NOMO-1 treated with DMSO at 0.1 percent for 48 hours (cell line): ENCODE measurements around the gene NTSR2.
A peak's percentile ranks its signal among the peaks of the same experiment; 100 is the strongest.
"Not testable (repeated sequence)": the region's sequence is repeated elsewhere in the genome, so short reads cannot be mapped to it uniquely, and the experiment has no call there.

ENCODE experiments used
- DNase-seq: peaks from one replicate; lab custom pipeline; 2025; ENCODE audit not compliant: unreplicated experiment; lab: John Stamatoyannopoulos, UW

NTSR2 gene

DNA sequence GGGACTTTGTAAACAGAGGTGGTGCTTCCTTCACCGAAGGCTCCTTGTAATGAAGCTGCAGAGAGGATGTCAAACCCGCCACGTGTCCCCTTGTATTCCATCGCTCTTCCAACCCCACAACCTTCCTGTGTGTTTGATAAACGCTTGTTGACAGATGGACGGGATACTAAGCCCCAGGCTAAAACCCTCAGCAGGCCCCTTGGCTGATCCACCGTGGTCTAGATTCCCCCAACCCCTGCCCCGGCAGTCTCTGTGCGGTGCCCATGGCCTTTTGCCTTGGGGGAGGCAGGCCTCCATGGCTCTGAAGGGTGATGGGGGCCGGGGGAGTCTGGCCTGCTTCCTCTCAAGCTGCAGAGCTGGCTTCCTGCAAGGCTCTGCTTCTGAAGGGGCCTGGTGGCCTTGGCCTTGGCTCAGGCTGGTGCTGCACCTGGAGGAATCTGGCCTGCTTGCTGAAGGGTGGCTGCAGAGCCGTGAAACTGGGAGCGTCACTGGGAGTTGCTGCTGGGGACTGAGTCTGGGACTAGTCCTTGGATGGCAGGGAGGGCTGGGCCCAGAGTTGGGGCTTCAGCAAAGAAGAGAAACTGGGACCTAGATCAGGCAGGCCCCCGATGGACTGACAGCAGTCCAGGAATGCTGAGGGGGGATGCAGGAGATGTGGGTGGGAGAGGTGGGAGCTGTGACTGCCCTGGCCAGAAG, 9.6 kb upstream of the NTSR2 start:
- DNase-seq: no peak

DNA sequence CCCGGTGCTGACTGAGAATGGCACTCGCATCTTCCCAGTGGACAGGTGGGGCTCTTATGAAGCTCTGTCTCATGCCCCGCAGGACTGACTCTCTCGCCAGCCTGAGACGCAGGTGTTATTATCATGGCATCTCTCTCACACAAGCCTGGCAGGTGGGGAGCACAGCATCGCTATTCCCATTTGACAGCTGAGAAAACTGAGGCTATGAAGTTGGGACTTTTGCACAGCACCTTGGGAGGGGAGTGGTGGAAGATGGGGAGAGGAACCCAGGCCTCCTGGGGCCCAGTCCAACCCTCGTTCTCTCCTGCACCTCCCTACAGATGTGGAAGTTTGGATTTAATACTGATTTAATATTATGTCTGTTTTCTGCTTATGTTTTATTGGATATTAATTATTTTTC, 9.0 kb upstream of the NTSR2 start:
- no peak for DNase-seq

DNA sequence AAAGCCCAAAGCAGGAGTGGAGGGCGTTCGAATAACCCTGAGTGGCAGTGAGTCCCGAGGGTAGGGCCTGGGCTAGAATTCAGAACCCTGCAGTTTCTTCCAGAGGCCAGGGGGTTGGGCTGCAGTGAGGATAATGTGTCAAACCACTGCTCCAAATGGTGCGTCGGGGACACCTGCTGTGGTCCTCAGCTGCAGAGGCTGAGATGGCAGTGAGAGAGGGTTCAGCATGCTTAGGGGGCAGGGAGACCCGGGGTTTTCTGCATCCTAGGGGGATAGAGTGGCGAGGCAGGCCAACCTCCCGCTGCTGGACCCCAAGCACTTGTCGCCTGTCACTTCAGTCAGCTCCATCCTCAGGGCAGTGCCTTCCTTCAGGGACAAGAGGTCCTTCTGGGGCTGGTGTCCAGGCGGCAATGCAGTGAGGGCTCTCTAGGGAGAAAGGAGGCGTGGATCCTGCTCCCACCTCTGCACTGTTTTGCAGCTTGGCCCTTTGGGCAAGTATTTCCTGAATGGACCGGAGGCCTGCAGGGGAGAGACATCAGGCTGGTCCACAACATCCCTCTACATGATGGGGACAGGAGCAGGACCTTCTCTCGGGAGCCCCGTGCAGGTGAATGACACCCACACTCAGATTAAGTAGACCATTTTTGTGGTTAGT, 8.4 kb upstream of the NTSR2 start:
- no peak for DNase-seq

DNA sequence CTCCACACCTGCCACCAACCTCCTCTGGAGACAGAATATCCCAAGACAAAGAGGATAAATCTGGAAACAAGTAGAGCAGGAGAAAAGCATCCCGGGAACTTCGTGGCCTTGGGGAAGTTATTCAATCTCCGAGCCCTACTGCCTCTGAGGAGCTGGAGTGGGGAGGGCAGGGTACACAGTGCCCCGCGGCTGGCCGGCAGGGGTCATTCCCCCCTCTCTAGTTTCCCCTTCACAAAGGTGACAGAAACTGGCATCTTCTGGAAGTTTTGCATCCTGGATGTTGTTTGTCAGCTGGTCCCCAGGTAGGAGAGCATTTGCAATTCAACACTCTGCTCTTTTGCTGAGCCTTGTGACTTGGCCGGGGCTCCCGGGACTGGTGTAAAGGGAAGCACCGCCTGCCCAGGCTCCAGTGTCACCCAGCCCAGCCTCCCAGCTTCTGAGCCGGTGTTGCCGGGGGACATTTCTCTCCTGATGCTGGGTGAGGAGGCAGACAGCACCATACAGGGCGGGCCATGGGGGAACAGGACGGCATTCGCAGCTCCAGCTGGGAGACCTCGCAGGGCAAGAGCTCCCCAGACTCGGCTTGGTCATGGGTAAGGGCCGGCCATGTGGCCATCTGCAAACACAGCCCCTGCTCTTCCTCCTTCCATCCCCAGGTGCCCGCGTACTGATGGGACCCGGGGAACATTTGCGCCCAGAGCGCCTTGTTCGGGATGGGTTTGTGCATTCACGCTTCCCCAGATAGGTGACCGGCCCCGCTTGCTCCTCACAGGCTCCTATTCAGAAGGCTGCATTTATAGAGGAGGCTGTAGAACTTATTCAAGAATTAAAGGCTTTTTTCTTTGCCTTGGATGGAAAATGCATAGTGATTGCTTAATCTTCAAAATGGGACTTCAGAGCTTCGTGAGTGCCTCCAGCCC, 7.4 kb upstream of the NTSR2 start:
- no peak for DNase-seq

DNA sequence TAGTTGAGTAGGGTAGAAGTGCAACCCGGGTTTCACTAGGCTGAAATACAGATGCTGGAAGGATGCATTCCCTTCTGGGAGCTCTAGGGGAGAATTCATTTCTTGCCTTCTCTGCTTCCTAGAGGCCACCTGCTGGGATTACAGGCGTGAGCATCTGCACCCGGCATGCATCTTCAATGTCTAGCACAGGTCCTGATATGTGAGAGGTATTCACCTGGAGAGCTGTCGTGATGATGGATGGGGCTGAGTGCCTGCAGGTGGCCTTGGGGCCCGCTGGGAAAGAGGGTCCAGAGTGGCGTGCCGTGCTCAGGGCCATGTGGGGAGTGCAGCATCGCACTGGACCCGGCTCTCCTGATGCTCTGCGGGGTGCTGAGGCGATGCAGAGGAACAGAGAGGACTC, 6.6 kb upstream of the NTSR2 start:
- DNase-seq: no peak

DNA sequence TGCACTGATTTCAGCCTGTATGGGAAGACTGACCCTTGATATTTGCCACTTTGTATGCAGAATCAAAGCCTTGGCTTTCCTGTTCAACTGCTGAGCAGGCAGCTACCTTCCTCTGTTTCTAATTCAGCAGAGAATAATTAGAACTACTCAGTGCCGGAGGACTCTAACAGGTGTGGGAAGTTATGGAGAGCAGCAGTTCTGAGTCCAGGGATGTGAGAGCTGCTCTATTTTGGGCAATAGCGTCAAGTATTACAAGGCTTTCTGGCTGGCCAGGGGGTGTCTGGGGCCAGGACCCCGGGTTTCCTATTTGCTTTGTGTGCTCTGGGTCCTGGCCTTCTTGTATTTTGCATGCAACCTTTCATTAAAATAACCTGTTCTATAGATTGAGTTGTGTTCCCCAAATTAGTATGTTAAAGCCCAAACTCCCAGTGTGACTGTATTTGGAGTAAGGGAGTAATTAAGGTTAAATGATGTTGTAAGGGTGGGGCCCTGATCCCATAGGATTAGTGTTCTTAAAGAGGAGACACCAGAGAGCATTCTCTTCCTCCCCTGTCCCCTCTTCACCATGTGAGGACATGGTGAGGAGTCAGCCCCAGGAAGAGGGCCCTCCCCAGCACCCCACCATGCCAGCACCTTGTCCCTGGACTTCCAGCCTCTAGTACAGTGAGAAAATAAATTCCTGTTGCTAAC, 5.6 kb upstream of the NTSR2 start:
- DNase-seq: no peak

DNA sequence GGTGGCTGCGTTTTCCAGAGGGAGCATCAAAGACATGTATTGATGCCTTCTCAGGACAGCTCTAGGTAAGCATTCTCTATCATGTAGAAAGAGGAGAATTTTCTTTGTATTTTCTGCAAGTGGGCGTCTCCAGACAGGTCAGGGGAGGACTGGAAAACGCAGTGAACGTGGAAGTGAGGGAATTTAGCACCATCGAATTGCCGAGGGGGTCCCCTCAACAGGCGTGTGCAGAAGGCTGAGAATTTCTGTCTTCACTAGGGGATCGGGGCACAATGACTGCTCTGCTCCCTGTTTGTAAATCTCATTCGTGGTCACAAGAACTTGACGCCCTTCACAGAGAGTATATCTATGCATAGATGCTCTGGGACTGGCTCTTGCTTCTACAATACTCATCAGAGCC, 5.0 kb upstream of the NTSR2 start:
- DNase-seq: no peak

DNA sequence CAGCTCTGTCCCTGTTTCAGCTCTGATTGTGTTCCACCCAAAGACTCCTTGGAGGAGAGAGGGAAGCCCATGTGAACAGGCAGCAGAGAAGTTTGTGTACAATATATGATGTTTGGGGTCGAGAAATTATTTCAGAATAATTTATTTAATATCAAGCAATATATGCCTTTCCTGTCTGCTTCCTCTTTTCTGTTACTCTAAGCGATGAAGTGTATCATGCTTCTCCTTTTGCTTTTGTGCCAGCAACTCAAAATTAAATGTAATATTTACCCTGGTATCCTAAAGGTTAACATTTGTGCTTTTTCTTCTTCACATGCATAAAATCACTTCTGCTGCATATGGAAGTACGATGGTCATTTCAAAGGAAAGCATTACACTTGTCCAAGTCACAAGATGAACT, 2.4 kb upstream of the NTSR2 start:
- DNase-seq: peak; percentile 32

DNA sequence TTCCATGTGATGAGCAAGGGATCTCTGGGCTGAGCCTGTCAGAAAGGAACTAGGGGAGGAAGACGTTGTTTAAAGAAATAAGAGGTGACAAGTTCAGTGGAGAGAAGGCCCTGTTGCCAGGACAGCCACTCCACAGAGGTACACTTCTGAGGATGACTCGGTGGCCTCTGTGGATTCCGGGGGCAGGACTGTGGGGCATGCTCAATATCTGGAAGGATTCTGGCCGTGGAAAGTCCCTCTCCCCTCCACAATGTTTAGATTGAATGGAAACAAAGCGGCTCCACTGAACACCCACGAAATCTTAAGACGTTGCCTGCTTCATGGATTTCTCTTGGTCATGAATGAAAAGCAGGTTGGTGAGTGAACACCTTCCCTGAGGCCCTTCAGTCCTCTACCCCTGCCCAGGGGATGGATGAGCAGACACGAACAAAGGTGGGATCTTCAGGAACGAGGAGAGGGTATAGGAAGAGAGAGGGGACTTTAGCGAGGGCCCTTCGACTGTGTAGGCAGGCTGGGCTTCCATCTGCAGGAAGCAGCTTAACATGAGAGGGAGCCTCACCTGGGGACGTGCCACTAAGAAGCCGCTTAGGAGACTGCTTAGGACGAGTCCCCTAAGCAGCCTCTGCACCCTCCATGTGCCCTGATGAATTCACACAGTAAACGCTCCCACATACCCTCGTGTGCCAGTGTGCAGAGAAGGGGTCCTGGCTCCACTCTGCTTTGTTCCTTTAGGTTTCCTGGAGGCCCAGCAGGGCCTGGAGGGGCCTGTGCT, 1.9 kb downstream of the NTSR2 start:
- DNase-seq: no peak

DNA sequence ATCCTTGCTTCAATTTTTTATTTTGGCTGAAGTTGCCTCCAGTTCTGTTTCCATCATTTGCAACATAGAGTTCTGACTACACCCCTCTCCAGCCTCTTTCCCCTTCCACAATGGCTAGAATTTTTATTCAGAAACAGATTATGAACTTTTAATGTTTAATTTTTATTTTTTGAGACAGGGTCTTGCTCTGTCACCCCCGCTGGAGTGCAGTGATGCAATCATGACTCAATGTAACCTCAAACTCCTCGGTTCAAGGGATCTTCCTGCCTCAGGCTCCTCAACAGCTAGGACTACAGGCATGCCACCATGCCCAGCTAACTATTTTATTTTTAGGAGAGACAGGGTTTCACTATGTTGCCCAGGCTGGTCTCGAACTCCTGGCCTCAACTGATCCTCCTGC, 2.8 kb downstream of the NTSR2 start:
- no peak for DNase-seq

DNA sequence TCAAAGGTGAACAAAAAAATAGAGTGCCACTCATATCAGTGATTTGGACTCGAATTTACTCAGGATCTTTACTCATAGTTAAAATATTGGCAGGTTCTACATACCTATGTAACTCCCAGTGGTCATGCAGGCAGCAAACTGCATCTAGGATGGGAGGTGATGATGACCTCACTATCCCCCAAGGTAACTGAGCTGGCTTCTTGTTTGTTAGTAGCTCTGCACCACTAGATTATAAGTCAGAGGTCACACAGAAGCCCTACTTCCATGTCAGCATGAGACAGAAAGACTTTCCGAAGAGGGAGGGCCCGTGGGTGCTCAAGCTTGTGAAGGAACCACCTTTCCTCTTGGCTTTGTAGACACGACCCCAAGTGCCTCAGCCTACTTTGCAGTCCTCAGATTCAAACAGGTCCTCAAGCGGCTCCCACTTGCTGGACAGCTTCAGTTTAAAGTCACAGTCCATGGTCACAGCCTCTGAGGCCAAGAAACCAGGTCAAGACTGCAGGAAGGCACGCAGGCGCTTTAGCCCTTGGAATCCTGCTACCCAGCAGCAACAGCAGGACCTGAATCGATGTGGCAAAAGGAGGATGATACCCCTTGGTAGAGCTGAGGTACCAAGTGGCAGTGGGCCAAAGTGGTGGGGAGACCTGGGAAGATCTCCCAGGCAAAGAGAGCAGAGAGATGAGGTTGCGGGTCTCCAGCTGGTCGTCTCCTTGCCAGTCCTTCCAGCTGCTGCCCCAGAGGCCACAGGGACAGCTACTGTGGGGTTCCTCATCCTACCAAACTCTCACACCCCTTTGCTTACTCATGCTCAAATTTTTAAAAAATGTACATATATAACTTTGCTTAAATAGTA, 4.3 kb downstream of the NTSR2 start:
- no peak for DNase-seq

DNA sequence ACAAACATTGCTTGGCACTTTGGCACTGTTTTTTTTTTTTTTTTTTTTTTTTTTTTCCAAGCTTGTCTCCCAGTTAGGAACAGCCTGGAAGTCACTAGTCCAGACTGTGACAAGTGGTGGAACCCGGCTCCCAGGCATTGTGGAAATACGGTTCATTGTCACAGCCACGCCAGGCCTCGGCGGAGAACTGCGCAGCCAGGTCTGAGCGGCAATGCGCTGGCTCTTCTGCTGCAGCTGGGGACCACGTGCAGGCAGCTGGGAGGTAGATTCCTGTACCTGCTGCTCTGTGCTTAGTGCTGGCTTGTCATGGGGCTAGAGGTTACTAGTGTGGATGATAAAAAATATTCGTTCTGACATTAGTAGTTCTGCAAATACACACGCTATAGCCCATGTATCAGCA, 5.0 kb downstream of the NTSR2 start:
- no peak for DNase-seq

DNA sequence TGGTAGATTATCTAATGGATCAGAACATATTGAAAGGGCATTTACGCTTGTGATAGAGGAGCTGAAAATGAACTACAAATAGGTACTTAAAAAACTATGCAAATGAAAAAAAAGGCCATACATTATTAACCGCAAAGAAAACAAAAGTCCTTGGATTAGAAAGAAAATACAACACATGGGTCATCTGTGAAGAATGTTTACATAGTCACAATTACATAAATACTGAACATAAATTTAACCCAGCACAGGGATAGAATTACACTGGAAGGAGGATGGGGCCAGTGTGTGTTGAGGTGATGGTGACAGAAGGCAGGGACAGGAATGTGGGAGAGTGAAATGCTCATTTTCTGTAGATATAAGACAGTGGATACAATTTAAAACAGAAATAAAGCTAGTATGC, 6.6 kb downstream of the NTSR2 start:
- no peak for DNase-seq

DNA sequence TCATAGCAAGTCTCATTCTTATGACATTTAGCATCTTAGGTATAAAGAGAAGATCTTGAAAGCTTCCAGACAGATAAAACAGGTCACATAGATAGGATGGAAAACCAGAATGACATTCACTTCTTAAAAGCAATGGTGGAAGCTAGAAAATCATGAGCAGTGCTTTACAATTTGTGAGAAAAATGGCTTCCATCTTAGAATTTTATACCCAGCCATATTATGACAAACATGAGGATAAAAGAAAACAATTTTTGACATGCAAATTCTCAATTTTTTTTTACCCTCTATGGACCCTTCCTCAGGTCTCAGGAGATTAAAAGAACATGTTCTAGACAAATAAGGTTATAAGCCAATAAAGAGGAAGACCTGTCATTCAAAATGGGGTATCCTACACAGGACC, 7.1 kb downstream of the NTSR2 start:
- DNase-seq: no peak

DNA sequence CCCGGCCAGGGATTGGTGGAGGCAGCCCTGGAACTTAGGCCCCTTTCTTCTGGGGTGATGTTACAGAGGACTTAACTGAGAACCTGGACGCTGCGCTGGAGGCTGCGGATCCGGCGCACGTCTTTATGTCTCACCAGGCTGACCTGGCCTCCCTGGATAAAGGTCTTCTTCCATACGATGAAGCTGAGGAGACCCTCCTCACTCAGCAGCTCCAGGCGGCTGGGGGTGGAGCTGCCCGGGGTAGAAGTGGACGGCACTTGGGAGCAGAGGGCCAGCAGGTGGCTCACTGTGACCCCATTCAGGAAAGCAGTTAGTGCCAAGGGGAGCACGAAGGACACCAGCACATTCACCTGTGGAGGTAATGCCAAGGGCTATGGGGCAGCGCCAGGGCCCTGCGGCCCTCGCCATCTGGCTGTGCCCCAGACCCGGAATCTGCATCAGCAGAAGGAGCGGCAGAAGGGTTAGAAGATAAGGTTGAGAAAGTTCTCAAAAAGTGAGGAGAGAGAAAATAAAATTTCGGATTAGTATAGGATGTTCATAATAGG, 8.0 kb downstream of the NTSR2 start:
- DNase-seq: no peak

DNA sequence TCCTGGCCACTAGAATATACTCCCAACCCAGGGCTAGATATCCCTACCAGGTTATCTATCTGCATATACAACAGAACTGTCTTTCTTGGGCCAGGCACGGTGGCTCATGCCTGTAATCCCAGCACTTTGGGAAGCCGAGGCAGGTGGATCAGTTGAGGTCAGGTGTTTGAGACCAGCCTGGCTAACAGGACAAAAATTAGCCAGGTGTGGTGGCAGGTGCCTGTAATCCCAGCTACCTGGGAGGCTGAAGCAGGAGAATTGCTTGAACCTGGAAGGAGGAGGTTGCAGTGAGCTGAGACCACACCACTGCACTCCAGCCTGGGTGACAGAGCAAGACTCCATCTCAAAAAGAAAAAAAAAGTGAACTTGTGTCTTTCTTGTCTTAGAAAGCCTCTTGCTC, 9.6 kb downstream of the NTSR2 start:
- not testable (repeated sequence) for DNase-seq

DNA sequence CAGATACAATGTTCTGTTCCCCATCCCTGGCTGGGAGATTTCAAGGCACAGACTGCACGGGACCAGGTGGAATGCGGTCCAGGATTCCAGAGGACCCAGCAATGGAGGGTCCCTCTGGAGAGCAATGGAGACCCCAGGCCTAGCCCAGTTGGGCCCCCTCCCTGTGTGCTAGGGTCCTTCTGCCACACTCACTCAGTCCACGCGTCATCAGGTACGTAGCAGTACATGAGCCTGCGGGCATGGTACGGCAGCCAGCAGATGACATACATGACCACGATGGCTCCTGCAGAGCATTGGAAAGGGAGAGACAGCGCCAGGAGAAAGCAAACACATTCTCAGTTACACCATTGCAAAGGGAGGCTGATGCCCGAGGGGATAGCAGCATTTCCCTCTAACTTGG, 10.1 kb downstream of the NTSR2 start:
- DNase-seq: no peak

DNA sequence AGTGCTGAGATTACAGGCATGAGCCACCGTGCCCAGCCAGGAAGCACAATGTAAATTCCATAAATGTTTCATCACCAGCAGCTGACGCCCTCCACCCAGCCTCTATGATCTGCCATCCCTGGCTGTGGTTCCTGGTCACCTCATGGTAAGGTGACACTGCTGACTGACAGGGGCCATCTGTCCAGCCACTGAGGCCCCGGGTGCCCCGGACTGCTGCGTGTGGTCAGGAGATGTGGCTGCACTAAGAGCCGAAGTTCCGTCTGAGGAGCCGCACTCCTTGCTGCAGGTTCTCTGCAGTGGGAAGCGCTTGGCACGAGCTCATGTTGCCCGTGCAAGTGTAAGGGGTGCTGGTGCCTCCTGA, 10.9 kb downstream of the NTSR2 start:
- DNase-seq: no peak
